NCI-H524 (cell line): ENCODE data around the gene ZNF256.

Experiments
- DNase-seq, 2 experiments: peaks; one replicate each; lab custom pipeline; 2025; lab: John Stamatoyannopoulos, UW

ZNF256 gene

GRCh38 chr19:57947419-57948134 lies at the start of gene ZNF256:
Gene ZNF256, minus strand, starts transcription at chr19:57947706. Its CDS starts 232 bp downstream, at chr19:57947474.
- peak; percentile 96 to 98 for DNase-seq

GRCh38 chr19:57992841-57993240 lies 45.3 kb upstream of the ZNF256 start:
- no peak for DNase-seq

- DNase-seq: no peak
Measured at GRCh38 chr19:57978586-57979289, 31.2 kb upstream of the ZNF256 start.

- no peak for DNase-seq
Measured at GRCh38 chr19:57974434-57974833, 26.9 kb upstream of the ZNF256 start, which contains the start of gene C19orf18. Gene C19orf18, minus strand, starts transcription at chr19:57974534. Its CDS starts 102 bp downstream, at chr19:57974432.

- DNase-seq: no peak
Measured at GRCh38 chr19:57964761-57965160, 17.3 kb upstream of the ZNF256 start.

- no peak for DNase-seq
Measured at GRCh38 chr19:57961785-57962184, 14.3 kb upstream of the ZNF256 start.

GRCh38 chr19:57954996-57955395 lies 7.5 kb upstream of the ZNF256 start:
- DNase-seq: no peak

- DNase-seq: no peak
Measured at GRCh38 chr19:57949702-57950101, 2.2 kb upstream of the ZNF256 start.

- no peak for DNase-seq
Measured at GRCh38 chr19:57949296-57949695, 1.8 kb upstream of the ZNF256 start.

- DNase-seq: no peak
Measured at GRCh38 chr19:57947088-57947418, 453 bp downstream of the ZNF256 start.

GRCh38 chr19:57946316-57946715 lies 1.2 kb downstream of the ZNF256 start:
- DNase-seq: no peak

GRCh38 chr19:57941593-57941992 lies 5.9 kb downstream of the ZNF256 start:
- DNase-seq: no peak

- no peak for DNase-seq
Measured at GRCh38 chr19:57935731-57936130, 11.8 kb downstream of the ZNF256 start.

- DNase-seq: peak in 1 of 2 experiments; percentile 65
Measured at GRCh38 chr19:57934820-57935665, 12.5 kb downstream of the ZNF256 start, which contains the start of gene ZNF418. Gene ZNF418, minus strand, starts transcription at chr19:57935402. Its CDS starts 1,580 bp downstream, at chr19:57933822.

GRCh38 chr19:57927587-57927986 lies 19.9 kb downstream of the ZNF256 start:
- no peak for DNase-seq

- peak; percentile 96 to 99 for DNase-seq
Measured at GRCh38 chr19:57916168-57916995, 31.1 kb downstream of the ZNF256 start, which contains the start of gene ZNF417. Gene ZNF417, minus strand, starts transcription at chr19:57916592. Its CDS starts 181 bp downstream, at chr19:57916411.

- DNase-seq: no peak
Measured at GRCh38 chr19:57914531-57914930, 33.0 kb downstream of the ZNF256 start.

- no peak for DNase-seq
Measured at GRCh38 chr19:57907394-57907793, 40.1 kb downstream of the ZNF256 start.

- no peak for DNase-seq
Measured at GRCh38 chr19:57905258-57905657, 42.2 kb downstream of the ZNF256 start.

GRCh38 chr19:57903618-57904184 lies 43.8 kb downstream of the ZNF256 start:
- DNase-seq: no peak

- DNase-seq: no peak
Measured at GRCh38 chr19:57900311-57900710, 47.2 kb downstream of the ZNF256 start.
